Esophagus muscularis mucosa (tissue), 4 donors: ENCODE results near the gene CUX1. TPM values are rescaled to one million over a fixed set of nuclear protein-coding genes. Genes with fewer than 3 reads are reported as not detected.

Source experiments
- DNase-seq: peaks from one replicate; pipeline ENCODE4 v3.0.0-alpha.2; 2017; ENCODE audit errors: extremely low spot score
- H3K27ac ChIP-seq, 4 donors: fragments of 200-600 bp; sonication (generic); replicated peaks in 1 of 4; 1 replicate in 3 of 4; 2 replicates in 1 of 4; pipeline ENCODE4 v1.5.1; 2016 to 2019; ENCODE audit warnings: mild to moderate bottlenecking in 1 of 4
- H3K27me3 ChIP-seq, 4 donors: fragments of 200-600 bp; sonication (generic); one replicate each; pipeline versions ENCODE4 v1.5.1 to v1.6.0; 2016 to 2019
- H3K36me3 ChIP-seq, 4 donors: fragments of 200-600 bp; sonication (generic); one replicate each; pipeline ENCODE4 v1.5.1; 2016 to 2019
- H3K4me1 ChIP-seq, 4 donors: fragments of 200-600 bp; sonication (generic); one replicate each; pipeline ENCODE4 v1.5.1; 2016 to 2019
- H3K4me3 ChIP-seq, 4 donors: fragments of 200-600 bp; sonication (generic); 1 replicate in 2 of 4; 2 replicates in 2 of 4; pipeline ENCODE4 v1.5.1; 2016 to 2019; ENCODE audit warnings: mild to moderate bottlenecking in 4 of 4, moderate library complexity in 1 of 4
- H3K9me3 ChIP-seq, 4 donors: fragments of 200-600 bp; sonication (generic); 1 replicate in 3 of 4; 2 replicates in 1 of 4; pipeline ENCODE4 v1.5.1; 2016 to 2019
- CTCF ChIP-seq, 3 experiments: fragments of 200-600 bp in 2 of 3; fragments of 450-650 bp in 1 of 3; sonication (generic) in 2 of 3; IDR thresholded peaks; one replicate each; pipeline ENCODE4 v1.5.1; 2017 to 2019; ENCODE audit warnings: antibody characterized with exemption in 3 of 3, mild to moderate bottlenecking in 2 of 3, moderate library complexity in 1 of 3
- EP300 ChIP-seq: sonication (generic); formaldehyde crosslinking; IDR thresholded peaks from one replicate; pipeline ENCODE4 v1.6.1; 2017; ENCODE audit warnings: antibody characterized with exemption
- POLR2A ChIP-seq: fragments of 450-650 bp; IDR thresholded peaks from one replicate; pipeline ENCODE4 v1.6.1; 2017; ENCODE audit warnings: antibody characterized with exemption, moderate library complexity, mild to moderate bottlenecking, low read depth
- POLR2AphosphoS5 ChIP-seq, 2 donors: sonication (generic); formaldehyde crosslinking; IDR thresholded peaks; one replicate each; pipeline ENCODE4 v1.6.1; 2017; ENCODE audit warnings: antibody characterized with exemption in 2 of 2
- WGBS: methylation state at CpG from one replicate; pipeline ENCODE4 v1.1.5; 2018; 5-methylcytosine and 5-hydroxymethylcytosine counted together
- intact Hi-C: fragments of 100-400 bp; cut with DNase I; formaldehyde crosslinking; loops from one replicate; pipeline ENCODE4 v1.15.1; 2023
- total RNA-seq, 4 donors: library from RNA; depleted of rRNA; stranded (reverse); fragments of >200 nt; gene quantifications; one replicate each; pipeline versions ENCODE4 v1.1.0 to v1.2.1, GENCODE V29; 2016

Gene CUX1
- total RNA-seq, 4 donors from 2014 or later, result 61.5 to 136 (median 92.3) TPM

- TF ChIP-seq CTCF (IDR thresholded peaks at IDR 0.05) (no peak), POLR2A (no peak), POLR2AphosphoS5 (IDR thresholded peaks at IDR 0.05) (no peak), EP300 (no peak)
- Histone ChIP-seq H3K9me3 (no peaks in the 10 kb centered on the region), H3K27ac (peak overlapping the region in 3 of 4 donors; percentile 41 to 66 (median 53)), H3K27me3 (no peaks in the 10 kb centered on the region), H3K4me3 (peak overlapping the region; percentile 41 to 49 (median 42)), H3K4me1 (peaks cover 16 to 35% (median 21%) of the 10 kb centered on the region in 4 donors), H3K36me3 (no peaks in the 10 kb centered on the region)
- WGBS, result 67% methylated on average over 11 of the region's 11 CpGs
- no peak for DNase-seq
- intact Hi-C loops, result no loop called here
These were observed 228.4 kb downstream of the CUX1 start for GRCh38 chr7:102045681-102046372.

GRCh38 chr7:102046373-102047117 lies 229.1 kb downstream of the CUX1 start:
- WGBS, result 89% methylated on average over 11 of the region's 11 CpGs
- TF ChIP-seq CTCF (IDR thresholded peaks at IDR 0.05) (no peak), POLR2A (no peak), POLR2AphosphoS5 (IDR thresholded peaks at IDR 0.05) (no peak), EP300 (no peak)
- Histone ChIP-seq H3K27me3 (no peaks in the 10 kb centered on the region), H3K9me3 (no peaks in the 10 kb centered on the region), H3K27ac (no peak overlapping the region), H3K4me3 (no peak overlapping the region), H3K4me1 (peaks cover 16 to 35% (median 21%) of the 10 kb centered on the region in 4 donors), H3K36me3 (no peaks in the 10 kb centered on the region)
- intact Hi-C loops, result no loop called here
- DNase-seq, result no peak

GRCh38 chr7:102047167-102047566 lies 229.7 kb downstream of the CUX1 start:
- H3K4me3 ChIP-seq, result no peak overlapping the region
- TF ChIP-seq CTCF (IDR thresholded peaks at IDR 0.05) (no peak), EP300 (no peak), POLR2A (no peak), POLR2AphosphoS5 (IDR thresholded peaks at IDR 0.05) (no peak)
- H3K9me3 ChIP-seq, result no peaks in the 10 kb centered on the region
- no peaks in the 10 kb centered on the region for H3K27me3 ChIP-seq
- H3K27ac ChIP-seq, result no peak overlapping the region
- DNase-seq, result no peak
- H3K36me3 ChIP-seq, result no peaks in the 10 kb centered on the region
- intact Hi-C loops, result no loop called here
- H3K4me1 ChIP-seq, result peaks cover 16 to 31% (median 18%) of the 10 kb centered on the region in 4 donors
- 100% methylated on average over 1 of the region's 1 CpG for WGBS

GRCh38 chr7:102049765-102050164 lies 232.3 kb downstream of the CUX1 start:
- no peak overlapping the region for H3K4me3 ChIP-seq
- H3K27me3 ChIP-seq, result no peaks in the 10 kb centered on the region
- intact Hi-C loops, result no loop called here
- peaks cover 12 to 22% (median 13%) of the 10 kb centered on the region in 4 donors for H3K4me1 ChIP-seq
- no peaks in the 10 kb centered on the region for H3K36me3 ChIP-seq
- no peak for DNase-seq
- no peaks in the 10 kb centered on the region for H3K9me3 ChIP-seq
- WGBS, result 92% methylated on average over 6 of the region's 8 CpGs
- H3K27ac ChIP-seq, result no peak overlapping the region
- TF ChIP-seq EP300 (no peak), CTCF (IDR thresholded peaks at IDR 0.05) (no peak), POLR2AphosphoS5 (IDR thresholded peaks at IDR 0.05) (no peak), POLR2A (no peak)
